ENCODE results near the gene SLC35D2. TPM values are rescaled to one million over a fixed set of nuclear protein-coding genes. Genes with fewer than 3 reads are reported as not detected.

Gene SLC35D2
- total and polyA plus RNA-seq, 11 donors, result 8.2 to 23.1 (median 15.9) TPM

DNA sequence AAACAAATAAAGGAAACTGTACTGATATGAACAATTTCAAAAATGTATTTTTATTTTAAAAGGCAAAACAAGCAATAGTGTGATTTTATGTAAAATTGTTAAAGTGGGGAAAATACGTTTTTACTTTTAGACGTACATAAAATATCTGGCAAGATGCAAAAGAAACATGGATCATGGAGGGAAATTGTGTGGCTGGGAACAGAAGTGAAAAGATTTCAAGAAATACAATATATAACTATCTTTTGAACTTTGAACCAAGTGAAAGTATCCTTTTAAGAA lies 36.1 kb upstream of the SLC35D2 start:
- ATAC-seq (no peak), DNase-seq (no peak)

DNA sequence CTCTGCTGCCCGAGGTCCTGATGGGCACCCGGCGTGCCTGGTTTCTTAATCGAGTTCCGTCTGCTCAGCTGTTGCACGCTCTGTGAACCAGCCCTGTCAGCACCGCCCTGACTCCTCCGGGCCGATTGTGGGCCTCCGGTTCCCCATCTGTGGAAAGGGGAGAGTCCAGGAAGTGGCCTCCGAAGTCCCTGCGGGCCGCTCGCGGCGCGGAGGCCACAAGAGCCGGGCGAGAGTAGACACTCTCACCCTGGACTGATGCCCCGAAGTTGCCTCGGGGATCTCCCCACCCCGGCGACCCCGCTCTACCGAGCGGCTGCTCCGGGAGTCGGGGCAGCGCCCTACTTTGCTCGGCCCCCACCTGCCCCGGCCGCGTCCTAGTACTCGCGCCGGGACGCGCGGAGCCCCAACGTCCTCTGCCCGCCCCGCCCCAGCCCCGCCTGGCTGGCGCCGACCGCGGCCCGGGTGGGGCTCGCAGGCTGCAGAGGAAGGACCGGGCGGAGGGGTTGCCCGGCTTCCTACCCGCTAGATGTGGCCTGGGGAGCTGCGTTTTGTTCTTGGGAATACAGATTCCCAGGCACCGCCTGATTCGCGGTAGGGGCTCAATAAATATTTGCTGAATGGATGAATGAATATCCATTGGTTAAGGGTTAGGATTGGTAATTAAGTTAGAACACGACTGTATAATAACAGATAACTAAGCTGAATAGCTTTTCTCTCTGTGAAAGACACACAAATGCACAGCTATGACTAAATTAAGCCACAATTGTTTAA lies 35.6 kb upstream of the SLC35D2 start:
- peak overlapping the region; percentile 99 to 100 (median 100) for H3K27ac ChIP-seq
- H3K36me3 ChIP-seq, result no peaks in the 10 kb centered on the region
- ATAC-seq, result peak; percentile 49 to 77 (median 72)
- no peaks in the 10 kb centered on the region for H3K27me3 ChIP-seq
- intact Hi-C loops (cut with DNase I), result loop anchor here in 8 of 10 donors (1.0 to 10.0 kb wide), 10 partner anchors 30 to 238 kb away; partner anchors contain the start of genes HABP4 (in 5 of the 8), SLC35D2 (in 4 of the 8) and PRXL2C (in 2 of the 8)
- peak; percentile 80 to 90 (median 84) for DNase-seq
- peaks cover 6 to 42% (median 26%) of the 10 kb centered on the region in 12 donors for H3K4me1 ChIP-seq
- H3K4me3 ChIP-seq, result peak overlapping the region; percentile 54 to 97 (median 83)
- TF ChIP-seq, protein P1, sequence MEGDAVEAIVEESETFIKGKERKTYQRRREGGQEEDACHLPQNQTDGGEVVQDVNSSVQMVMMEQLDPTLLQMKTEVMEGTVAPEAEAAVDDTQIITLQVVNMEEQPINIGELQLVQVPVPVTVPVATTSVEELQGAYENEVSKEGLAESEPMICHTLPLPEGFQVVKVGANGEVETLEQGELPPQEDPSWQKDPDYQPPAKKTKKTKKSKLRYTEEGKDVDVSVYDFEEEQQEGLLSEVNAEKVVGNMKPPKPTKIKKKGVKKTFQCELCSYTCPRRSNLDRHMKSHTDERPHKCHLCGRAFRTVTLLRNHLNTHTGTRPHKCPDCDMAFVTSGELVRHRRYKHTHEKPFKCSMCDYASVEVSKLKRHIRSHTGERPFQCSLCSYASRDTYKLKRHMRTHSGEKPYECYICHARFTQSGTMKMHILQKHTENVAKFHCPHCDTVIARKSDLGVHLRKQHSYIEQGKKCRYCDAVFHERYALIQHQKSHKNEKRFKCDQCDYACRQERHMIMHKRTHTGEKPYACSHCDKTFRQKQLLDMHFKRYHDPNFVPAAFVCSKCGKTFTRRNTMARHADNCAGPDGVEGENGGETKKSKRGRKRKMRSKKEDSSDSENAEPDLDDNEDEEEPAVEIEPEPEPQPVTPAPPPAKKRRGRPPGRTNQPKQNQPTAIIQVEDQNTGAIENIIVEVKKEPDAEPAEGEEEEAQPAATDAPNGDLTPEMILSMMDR (IDR thresholded peaks at IDR 0.05), result no peak
- peak in 1 of 2 donors; percentile 71 for TF ChIP-seq POLR2A (IDR thresholded peaks at IDR 0.05)
- 0 to 2% (median 0%) methylated on average over 41 to 58 of the region's 58 CpGs for WGBS, 4 donors
- no peaks in the 10 kb centered on the region for H3K9me3 ChIP-seq

More for the DNA sequence above, 36.1 kb upstream of the SLC35D2 start:
- intact Hi-C loops (cut with DNase I), result loop anchor here in 8 of 10 donors (1.0 to 10.0 kb wide), 10 partner anchors 29 to 238 kb away; partner anchors contain the start of genes HABP4 (in 4 of the 8), SLC35D2 (in 4 of the 8) and PRXL2C (in 2 of the 8)
- Histone ChIP-seq H3K27ac (peak overlapping the region; percentile 99 to 100 (median 100)), H3K36me3 (no peaks in the 10 kb centered on the region), H3K4me3 (peak overlapping the region; percentile 54 to 97 (median 83)), H3K4me1 (peaks cover 6 to 37% (median 26%) of the 10 kb centered on the region in 12 donors), H3K27me3 (no peaks in the 10 kb centered on the region), H3K9me3 (no peaks in the 10 kb centered on the region)
- WGBS, 4 donors, result 26 to 34% (median 28%) methylated on average over 2 of the region's 2 CpGs
- TF ChIP-seq POLR2A (IDR thresholded peaks at IDR 0.05), result no peak
- TF ChIP-seq, protein P1 (IDR thresholded peaks at IDR 0.05), result no peak

DNA sequence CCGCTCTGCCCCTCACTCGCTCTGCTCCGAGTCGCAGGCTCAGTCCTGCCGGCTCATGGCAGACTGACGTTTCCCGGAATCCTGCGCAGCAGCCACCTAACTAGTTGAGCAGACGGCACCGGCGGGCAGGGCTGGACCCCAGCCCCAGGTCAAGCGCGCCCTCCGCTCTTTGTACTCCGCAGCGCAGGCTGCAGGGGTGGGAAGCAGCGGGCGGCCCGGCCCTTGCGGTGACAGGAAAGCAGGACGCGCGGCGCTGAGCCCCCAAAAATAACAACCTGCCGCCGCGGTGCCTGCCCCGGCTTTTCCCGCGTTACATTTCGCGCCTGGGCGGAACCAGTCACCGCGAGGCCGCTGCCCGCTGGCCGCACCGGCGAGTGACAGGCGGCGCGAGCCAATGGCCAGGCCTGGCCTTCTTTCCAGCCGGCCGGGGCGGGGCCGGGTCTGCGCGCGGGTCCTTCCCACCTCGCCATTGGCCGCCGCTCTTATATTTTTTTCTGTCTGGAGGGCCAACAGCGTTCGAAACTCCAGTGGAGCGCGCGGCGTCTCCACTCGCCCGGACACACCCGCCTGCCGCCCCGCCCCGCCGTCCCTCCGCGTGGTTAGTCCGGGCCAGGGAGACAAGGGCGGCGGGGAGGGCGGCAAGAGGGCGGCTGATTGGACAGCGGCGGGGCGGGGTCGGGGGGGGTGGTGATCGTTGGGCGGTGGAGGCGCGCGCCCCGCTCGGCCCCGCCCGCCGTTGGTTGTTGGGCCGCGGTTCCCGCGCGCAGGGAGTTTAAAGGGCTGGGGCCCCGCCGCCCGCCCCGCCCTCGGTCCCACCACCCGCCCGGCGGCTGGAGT lies 34.8 kb upstream of the SLC35D2 start, which contains the start of gene ZNF367:
ZNF367 (minus strand) TSS at position 288 of the 837 bp plus-strand sequence. CDS start 338 bp downstream, outside the sequence.
- peak within 1 kb of the TSS; percentile 99 to 100 (median 100) for H3K27ac ChIP-seq
- no peaks in the 10 kb centered on the region for H3K27me3 ChIP-seq
- DNase-seq (peak; percentile 98 to 99 (median 99)), ATAC-seq (peak; percentile 91 to 93 (median 93))
- no peaks in the 10 kb centered on the region for H3K36me3 ChIP-seq
- peaks cover 6 to 50% (median 29%) of the 10 kb centered on the region in 12 donors for H3K4me1 ChIP-seq
- TF ChIP-seq, protein P1 (IDR thresholded peaks at IDR 0.05), result no peak
- TF ChIP-seq POLR2A (IDR thresholded peaks at IDR 0.05), result no peak
- H3K4me3 ChIP-seq, result peak within 1 kb of the TSS; percentile 54 to 97 (median 83)
- intact Hi-C loops (cut with DNase I), result loop anchor here in 7 of 10 donors (1.0 to 10.0 kb wide), 10 partner anchors 30 to 239 kb away; partner anchors contain the start of genes HABP4 (in 4 of the 7), SLC35D2 (in 4 of the 7) and PRXL2C (in 2 of the 7)
- no peaks in the 10 kb centered on the region for H3K9me3 ChIP-seq
- WGBS, 4 donors, result 0 to 1% (median 0%) methylated on average over 35 to 100 of the region's 100 CpGs

All from heart left ventricle (tissue), 16 donors.